ENCODE results near the gene BIRC5.
A peak's percentile ranks its signal among the peaks of the same experiment; 100 is the strongest.

The BIRC5 gene

GRCh38 chr17:78267253-78268073, 53.4 kb downstream of the BIRC5 start:
- no peak overlapping the region for H3K4me3 ChIP-seq (ENCODE audit: low read length)
- DNase-seq (ENCODE audit: low read depth), result no peak
- TF ChIP-seq, protein P1, sequence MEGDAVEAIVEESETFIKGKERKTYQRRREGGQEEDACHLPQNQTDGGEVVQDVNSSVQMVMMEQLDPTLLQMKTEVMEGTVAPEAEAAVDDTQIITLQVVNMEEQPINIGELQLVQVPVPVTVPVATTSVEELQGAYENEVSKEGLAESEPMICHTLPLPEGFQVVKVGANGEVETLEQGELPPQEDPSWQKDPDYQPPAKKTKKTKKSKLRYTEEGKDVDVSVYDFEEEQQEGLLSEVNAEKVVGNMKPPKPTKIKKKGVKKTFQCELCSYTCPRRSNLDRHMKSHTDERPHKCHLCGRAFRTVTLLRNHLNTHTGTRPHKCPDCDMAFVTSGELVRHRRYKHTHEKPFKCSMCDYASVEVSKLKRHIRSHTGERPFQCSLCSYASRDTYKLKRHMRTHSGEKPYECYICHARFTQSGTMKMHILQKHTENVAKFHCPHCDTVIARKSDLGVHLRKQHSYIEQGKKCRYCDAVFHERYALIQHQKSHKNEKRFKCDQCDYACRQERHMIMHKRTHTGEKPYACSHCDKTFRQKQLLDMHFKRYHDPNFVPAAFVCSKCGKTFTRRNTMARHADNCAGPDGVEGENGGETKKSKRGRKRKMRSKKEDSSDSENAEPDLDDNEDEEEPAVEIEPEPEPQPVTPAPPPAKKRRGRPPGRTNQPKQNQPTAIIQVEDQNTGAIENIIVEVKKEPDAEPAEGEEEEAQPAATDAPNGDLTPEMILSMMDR (conservative IDR thresholded peaks at IDR 0.05; ENCODE audit: low read depth, low read length), result no peak

DNA sequence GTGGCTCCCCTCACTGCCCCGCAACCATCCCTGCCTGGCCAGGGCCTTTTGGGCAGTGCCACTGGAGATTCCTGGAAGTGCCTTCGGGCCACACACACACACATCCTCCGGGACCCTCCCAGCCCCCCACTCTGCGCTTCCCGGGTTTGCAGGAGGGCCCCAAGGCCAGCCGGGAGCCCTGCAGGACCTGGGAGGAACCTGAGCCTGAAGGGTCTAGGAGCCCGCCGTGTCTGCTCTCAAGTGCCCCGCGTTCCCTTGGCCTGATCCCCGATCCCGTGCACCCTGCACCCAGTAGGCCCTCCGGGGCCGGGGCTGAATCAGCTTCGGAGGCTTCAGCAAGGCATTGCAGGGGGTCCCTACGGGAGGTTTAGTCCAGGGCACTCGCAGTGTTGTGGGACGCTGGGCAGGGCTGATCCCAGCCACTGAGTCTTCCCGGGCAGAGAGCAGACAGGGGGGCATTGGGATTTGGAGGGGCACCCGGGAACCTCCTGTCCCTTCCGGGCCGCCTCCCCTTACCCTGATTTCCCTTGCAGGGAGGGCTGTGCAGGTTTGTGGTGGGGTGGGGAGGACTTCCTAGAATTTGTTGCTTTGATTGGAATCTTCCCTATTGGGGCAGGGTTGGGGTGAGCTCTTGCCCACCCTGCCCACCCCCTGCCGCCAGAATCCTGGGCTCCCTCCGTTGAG, 54.3 kb downstream of the BIRC5 start:
- H3K4me3 ChIP-seq (ENCODE audit: low read length), result no peak overlapping the region
- TF ChIP-seq, protein P1 (conservative IDR thresholded peaks at IDR 0.05; ENCODE audit: low read depth, low read length), result no peak

DNA sequence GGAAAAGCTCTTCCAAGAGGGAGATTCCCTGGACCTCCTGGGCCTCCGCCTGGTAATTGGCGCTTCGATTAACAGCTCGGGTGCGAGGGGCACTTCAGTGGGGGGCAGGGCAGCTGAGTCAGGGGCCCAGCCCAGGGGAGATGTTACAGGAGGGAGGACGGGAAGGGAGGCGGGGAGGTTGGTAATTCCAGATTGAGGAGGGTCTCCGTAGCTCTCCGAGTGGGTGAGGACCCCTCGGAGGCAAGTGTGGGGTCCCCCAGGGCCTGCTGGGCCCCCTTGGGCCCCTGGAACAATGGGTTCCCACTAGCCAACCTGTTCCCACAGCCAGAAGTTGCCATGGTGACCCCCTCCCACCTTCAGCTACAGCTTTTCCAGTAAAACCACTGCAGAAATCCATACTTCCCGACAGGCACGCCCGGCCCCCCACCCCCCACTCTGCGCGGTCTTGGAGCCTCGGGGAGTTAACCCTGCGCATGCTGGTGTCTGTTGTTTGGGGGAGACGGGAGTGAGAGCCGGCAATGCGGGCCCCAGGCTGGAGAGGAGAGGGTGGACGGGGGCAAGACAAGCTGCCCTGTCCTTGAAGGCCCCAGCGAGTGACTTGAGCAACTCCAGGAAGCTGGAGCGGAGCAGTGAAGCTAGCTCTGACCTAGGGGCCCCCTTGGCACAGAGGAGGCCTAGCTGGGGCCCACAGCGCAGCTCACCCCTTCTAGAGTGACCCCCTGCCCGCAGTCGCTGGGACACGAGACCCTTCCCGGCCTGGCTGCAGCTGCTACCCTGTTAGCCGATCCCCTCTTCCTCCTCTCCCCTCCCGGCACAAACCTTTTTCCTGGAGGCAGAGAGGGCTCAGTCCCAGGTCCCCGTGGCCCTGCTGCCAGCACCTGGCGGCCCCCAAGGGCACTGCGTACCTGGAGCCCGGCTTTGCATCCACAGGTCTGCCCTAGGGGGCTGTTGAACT, 55.2 kb downstream of the BIRC5 start:
- DNase-seq (ENCODE audit: low read depth), result no peak
- H3K4me3 ChIP-seq (ENCODE audit: low read length), result no peak overlapping the region
- TF ChIP-seq, protein P1 (conservative IDR thresholded peaks at IDR 0.05; ENCODE audit: low read depth, low read length), result no peak

More for the DNA sequence above, 54.3 kb downstream of the BIRC5 start:
- DNase-seq (ENCODE audit: low read depth), result no peak

- TF ChIP-seq, protein P1 (conservative IDR thresholded peaks at IDR 0.05; ENCODE audit: low read depth, low read length), result no peak
- no peak overlapping the region for H3K4me3 ChIP-seq (ENCODE audit: low read length)
- no peak for DNase-seq (ENCODE audit: low read depth)
Measured at GRCh38 chr17:78269955-78270381, 55.9 kb downstream of the BIRC5 start.

DNA sequence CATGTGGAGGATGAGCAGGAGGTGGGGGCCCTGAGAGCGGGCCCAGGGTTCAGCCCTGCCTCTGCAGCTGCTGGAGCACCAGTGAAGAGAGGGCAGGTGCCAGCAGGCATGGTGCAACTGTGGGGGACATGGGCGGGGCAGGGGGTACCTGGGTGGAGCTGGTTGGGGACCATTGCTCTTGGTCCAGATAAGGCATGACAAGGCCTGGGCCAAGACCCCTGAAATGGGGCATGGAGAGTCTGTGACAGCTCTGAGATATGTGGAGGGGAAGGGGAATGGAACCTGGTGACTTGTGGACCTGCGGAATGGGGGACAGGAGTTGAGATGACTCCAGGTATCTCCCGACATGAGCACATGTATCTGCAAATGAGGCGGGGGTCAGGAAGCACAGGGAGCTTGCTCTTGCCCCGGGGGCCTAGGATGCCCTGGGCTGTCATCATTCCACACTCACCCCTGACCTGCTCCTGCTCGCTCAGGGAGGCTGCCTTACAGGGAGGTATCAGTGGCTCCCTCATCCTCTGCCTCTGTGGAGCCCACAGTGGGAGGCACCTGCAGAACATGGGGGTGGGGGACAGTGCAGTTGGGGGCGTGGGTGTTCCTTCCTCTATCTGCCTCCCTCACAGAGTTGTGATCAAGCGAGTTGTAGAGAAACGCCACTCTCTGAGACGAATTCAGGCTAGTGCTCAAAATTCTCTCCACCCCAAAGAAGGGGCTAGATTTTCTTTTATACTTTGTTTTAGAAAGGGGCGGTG, 57.5 kb downstream of the BIRC5 start:
- no peak for DNase-seq (ENCODE audit: low read depth)
- TF ChIP-seq, protein P1 (conservative IDR thresholded peaks at IDR 0.05; ENCODE audit: low read depth, low read length), result no peak
- H3K4me3 ChIP-seq (ENCODE audit: low read length), result no peak overlapping the region

DNA sequence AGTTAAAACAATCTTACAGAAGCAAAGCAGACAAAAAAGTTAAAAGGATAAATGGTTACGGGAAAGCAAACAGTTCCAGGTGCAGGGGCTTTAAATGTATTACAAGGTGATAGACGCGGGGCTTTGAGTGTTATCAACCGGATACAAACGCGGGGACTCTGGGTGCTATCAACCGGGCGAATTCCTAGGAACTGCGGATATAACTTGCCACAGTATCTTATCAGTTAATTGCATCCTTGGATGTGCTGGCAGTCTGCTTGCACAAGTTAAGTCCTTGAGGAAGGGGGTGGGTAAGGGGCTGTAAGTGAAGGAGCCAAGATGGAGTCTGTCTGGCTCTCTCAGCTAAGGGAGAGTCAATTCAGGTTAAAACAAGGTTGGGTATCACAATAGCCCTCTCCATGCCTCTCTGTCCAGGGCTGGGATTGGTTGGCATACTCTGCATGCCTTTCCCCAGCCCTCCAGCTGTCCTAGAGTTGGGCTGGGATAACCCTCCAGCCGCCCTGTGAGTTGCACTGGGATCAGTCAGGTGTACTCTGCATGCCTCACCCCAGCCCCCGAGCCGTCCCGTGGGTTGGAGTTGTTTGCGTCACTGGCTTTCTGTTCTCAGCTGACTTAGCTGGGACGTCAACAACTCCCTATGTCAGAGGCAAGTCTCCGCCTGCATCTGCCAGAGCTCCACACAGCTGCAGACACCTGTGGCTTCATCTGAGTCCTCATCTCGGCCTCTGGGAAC, 58.3 kb downstream of the BIRC5 start:
- peak; percentile 97 for DNase-seq (ENCODE audit: low read depth)
- TF ChIP-seq, protein P1 (conservative IDR thresholded peaks at IDR 0.05; ENCODE audit: low read depth, low read length), result no peak
- H3K4me3 ChIP-seq (ENCODE audit: low read length), result no peak overlapping the region
